Ishikawa (cell line): ENCODE measurements around the gene XDH.

Experiments used
- FOXM1 ChIP-seq: IDR thresholded peaks from 2 replicates; pipeline ENCODE4 v1.6.1; 2012; ENCODE audit warnings: low read depth, borderline replicate concordance
- RAD21 ChIP-seq: IDR thresholded peaks from 2 replicates; pipeline ENCODE4 v1.6.1; 2012; ENCODE audit warnings: low read depth
- TCF12 ChIP-seq: IDR thresholded peaks from 2 replicates; pipeline ENCODE4 v1.6.1; 2012; ENCODE audit warnings: low read depth
- YY1 ChIP-seq: IDR thresholded peaks from 2 replicates; pipeline ENCODE4 v1.6.1; 2012; ENCODE audit warnings: low read depth
- ZBTB7A ChIP-seq: IDR thresholded peaks from 2 replicates; pipeline ENCODE4 v1.6.1; 2012; ENCODE audit warnings: low read depth

GRCh38 chr2:31365834-31366505, 48.6 kb downstream of the XDH start:
- TF ChIP-seq ZBTB7A (no peak), RAD21 (no peak), YY1 (no peak), FOXM1 (no peak), TCF12 (no peak)
